OCI-LY3 (cell line): ENCODE data around the gene SASH1.

Experiments
- H2AFZ ChIP-seq: fragments of 200-600, 300-600 bp; shearing (Covaris generic); 2 replicates; pipeline ENCODE4 v1.6.0; 2014; ENCODE audit warnings: antibody characterized with exemption, low read depth, low read length
- H3K27ac ChIP-seq: fragments of 200-600, 300-600 bp; sonication (generic); 2 replicates; pipeline ENCODE4 v1.5.1; 2014; ENCODE audit warnings: mild to moderate bottlenecking, low read length, moderate library complexity, mixed read lengths
- H3K27me3 ChIP-seq: fragments of 200-600, 300-600 bp; sonication (generic); 2 replicates; pipeline ENCODE4 v1.6.1; 2014; ENCODE audit warnings: low read depth, low read length, mixed read lengths
- H3K36me3 ChIP-seq: fragments of 200-600, 300-600 bp; sonication (generic); replicated peaks from 2 replicates; pipeline ENCODE3; 2014; ENCODE audit warnings: low read depth, low read length, mixed read lengths
- H3K4me1 ChIP-seq: fragments of 300-600, 200-600 bp; sonication (generic); 2 replicates; pipeline ENCODE4 v1.6.1; 2014; ENCODE audit warnings: low read length, mixed read lengths
- H3K4me2 ChIP-seq: fragments of 200-600, 300-600 bp; sonication (generic); 2 replicates; pipeline ENCODE4 v1.6.1; 2014; ENCODE audit warnings: low read length, mixed read lengths
- H3K4me3 ChIP-seq: fragments of 300-600, 200-600 bp; sonication (generic); 2 replicates; pipeline ENCODE4 v1.5.1; 2014; ENCODE audit warnings: antibody characterized with exemption, mild to moderate bottlenecking, low read length, moderate library complexity
- H3K79me2 ChIP-seq: fragments of 300-600, 200-600 bp; shearing (Covaris generic); 2 replicates; pipeline ENCODE4 v1.6.1; 2014; ENCODE audit warnings: mild to moderate bottlenecking, low read length, mixed read lengths
- H3K9ac ChIP-seq: fragments of 300-600, 200-600 bp; shearing (Covaris generic); 2 replicates; pipeline ENCODE4 v1.6.0; 2014; ENCODE audit warnings: mild to moderate bottlenecking, low read length, moderate library complexity
- H3K9me3 ChIP-seq: fragments of 200-600, 300-600 bp; shearing (Covaris generic); 2 replicates; pipeline ENCODE4 v1.6.1; 2014; ENCODE audit warnings: low read length, mixed read lengths; ENCODE audit not compliant: insufficient read depth
- H4K20me1 ChIP-seq: fragments of 200-600, 300-600 bp; sonication (generic); 2 replicates; pipeline ENCODE4 v1.6.1; 2016; ENCODE audit warnings: low read length, mixed read lengths; ENCODE audit not compliant: insufficient read depth
- EZH2phosphoT487 ChIP-seq: fragments of 200-600 bp; shearing (Covaris generic); IDR thresholded peaks from 2 replicates; pipeline ENCODE4 v1.6.1; 2018; ENCODE audit warnings: antibody characterized with exemption, mixed run types, low read depth
- TF ChIP-seq, protein P1 (sequence below): fragments of 200-600, 300-600 bp; sonication (generic); IDR thresholded peaks from 2 replicates; pipeline ENCODE4 v1.5.1; 2014; ENCODE audit warnings: antibody characterized with exemption, low read length, low read depth

SASH1 gene

DNA sequence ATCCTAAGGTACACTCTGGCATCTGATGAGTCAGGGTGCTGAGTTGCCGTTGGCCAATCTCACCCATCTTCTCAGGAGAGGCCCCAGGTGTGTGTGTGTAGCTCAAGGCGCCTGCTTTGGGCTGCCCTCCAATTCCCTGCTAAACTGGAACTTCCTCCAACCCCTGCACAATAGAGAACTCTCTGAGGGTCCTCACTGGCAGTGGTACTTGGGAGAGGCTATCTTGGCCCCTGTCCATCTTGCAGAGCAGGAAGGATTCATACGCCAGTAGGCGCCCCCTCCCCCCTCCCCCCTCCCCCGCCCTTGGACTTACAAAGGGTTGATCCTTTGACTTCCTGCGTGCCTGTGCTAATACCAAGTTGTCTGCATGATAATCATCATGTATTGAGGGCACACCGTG lies 173.6 kb downstream of the SASH1 start:
- Histone ChIP-seq H3K4me3 (no peak overlapping the region), H3K27ac (no peak overlapping the region), H4K20me1 (peaks cover 6% of the 10 kb centered on the region; the same call in 1 of the 2 replicates), H3K4me2 (no peak overlapping the region), H3K9me3 (no peaks in the 10 kb centered on the region), H3K4me1 (peaks cover 29% of the 10 kb centered on the region), H3K79me2 (no peaks in the 10 kb centered on the region), H3K9ac (no peak overlapping the region), H3K36me3 (no peaks in the 10 kb centered on the region), H2AFZ (no peak overlapping the region), H3K27me3 (peaks cover 71% of the 10 kb centered on the region)
- no peak for TF ChIP-seq EZH2phosphoT487
- TF ChIP-seq, protein P1, sequence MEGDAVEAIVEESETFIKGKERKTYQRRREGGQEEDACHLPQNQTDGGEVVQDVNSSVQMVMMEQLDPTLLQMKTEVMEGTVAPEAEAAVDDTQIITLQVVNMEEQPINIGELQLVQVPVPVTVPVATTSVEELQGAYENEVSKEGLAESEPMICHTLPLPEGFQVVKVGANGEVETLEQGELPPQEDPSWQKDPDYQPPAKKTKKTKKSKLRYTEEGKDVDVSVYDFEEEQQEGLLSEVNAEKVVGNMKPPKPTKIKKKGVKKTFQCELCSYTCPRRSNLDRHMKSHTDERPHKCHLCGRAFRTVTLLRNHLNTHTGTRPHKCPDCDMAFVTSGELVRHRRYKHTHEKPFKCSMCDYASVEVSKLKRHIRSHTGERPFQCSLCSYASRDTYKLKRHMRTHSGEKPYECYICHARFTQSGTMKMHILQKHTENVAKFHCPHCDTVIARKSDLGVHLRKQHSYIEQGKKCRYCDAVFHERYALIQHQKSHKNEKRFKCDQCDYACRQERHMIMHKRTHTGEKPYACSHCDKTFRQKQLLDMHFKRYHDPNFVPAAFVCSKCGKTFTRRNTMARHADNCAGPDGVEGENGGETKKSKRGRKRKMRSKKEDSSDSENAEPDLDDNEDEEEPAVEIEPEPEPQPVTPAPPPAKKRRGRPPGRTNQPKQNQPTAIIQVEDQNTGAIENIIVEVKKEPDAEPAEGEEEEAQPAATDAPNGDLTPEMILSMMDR = no peak

DNA sequence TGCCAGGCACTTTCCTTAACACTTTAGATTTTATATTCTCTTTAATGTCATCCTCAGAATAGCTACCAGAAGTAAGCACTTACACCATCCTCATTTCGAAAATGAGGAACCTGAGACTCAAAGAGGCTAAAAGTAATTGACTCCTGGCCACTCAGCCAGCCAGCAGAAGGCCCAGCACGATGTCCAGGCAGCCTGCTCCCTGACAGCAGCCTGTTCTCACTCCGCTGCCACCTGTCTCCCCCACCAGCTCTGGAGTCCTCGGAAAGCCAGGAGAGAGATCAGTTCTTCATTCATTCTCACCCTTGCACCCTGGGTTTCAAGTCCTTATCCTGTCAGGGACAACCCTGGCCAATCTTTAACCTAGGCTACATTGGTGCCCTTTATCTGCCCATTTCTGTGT lies 174.0 kb downstream of the SASH1 start:
- Histone ChIP-seq H3K4me2 (no peak overlapping the region), H3K4me3 (no peak overlapping the region), H3K27me3 (peaks cover 69% of the 10 kb centered on the region), H3K4me1 (peaks cover 31% of the 10 kb centered on the region), H3K36me3 (no peaks in the 10 kb centered on the region), H3K9me3 (no peaks in the 10 kb centered on the region), H2AFZ (no peak overlapping the region), H3K9ac (no peak overlapping the region), H4K20me1 (peaks cover 6% of the 10 kb centered on the region; the same call in 1 of the 2 replicates), H3K79me2 (no peaks in the 10 kb centered on the region), H3K27ac (no peak overlapping the region)
- TF ChIP-seq, protein P1 = no peak
- TF ChIP-seq EZH2phosphoT487 = no peak

DNA sequence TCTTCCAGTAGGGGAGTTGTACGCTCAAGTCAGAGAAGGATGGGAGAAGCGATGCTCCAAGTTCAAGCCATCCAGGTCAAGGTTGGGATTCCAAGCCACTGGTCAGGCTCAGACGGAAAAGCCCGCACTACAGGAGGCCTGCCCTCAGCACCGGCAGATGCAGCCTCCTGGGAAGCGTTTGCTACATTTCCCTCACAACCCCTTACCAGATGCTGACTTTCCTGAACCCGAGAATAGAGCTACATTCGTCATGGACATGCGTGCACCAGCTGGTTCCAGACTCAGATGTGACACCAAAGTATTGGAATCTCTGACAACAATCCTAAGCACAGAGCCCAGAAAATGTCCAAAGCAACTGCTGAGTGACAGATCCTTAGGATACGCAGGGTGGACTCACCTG lies 174.8 kb downstream of the SASH1 start:
- Histone ChIP-seq H3K4me1 (peaks cover 31% of the 10 kb centered on the region), H3K9me3 (no peaks in the 10 kb centered on the region)

DNA sequence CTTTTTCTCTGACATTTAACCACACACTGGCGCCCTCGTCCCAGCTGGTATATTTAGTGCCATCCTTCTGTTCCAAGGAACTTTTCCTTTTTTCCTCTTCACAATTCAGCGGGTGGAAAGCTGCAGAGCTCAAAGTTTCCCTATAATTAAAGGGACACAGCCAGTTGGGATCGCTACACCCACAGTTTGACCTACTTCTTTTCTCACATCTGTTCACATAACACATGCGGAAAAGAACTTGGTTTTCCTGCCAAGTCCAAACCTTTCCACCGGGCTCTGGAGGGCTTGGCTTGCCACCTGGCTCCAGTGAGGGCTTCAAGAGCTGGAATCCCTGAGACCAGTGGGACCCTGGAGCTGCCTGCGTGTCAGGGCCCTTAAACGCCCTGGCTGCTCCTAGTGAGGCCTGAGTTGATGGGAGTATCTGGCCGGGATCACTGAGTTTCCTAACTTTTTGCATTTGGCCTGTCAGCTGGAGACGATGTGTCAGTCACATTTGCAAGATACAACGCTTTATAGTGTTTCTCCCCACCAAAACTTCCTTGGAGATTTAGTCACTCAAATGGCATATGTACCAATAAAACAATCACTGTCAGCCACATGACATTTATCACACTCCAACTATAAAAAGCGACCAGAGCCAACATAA lies 176.0 kb downstream of the SASH1 start:
- no peak overlapping the region for H3K4me3 ChIP-seq
- H3K4me1 ChIP-seq = peaks cover 31% of the 10 kb centered on the region
- H3K79me2 ChIP-seq = no peaks in the 10 kb centered on the region
- H2AFZ ChIP-seq = no peak overlapping the region
- no peak overlapping the region for H3K27ac ChIP-seq
- no peak overlapping the region for H3K9ac ChIP-seq
- peaks cover 56% of the 10 kb centered on the region for H3K27me3 ChIP-seq
- TF ChIP-seq, protein P1 = no peak
- no peak for TF ChIP-seq EZH2phosphoT487
- H4K20me1 ChIP-seq = peaks cover 6% of the 10 kb centered on the region; the same call in 1 of the 2 replicates
- H3K9me3 ChIP-seq = no peaks in the 10 kb centered on the region
- H3K4me2 ChIP-seq = no peak overlapping the region
- no peaks in the 10 kb centered on the region for H3K36me3 ChIP-seq

More for the DNA sequence above, 174.8 kb downstream of the SASH1 start:
- Histone ChIP-seq H3K9ac (no peak overlapping the region), H2AFZ (no peak overlapping the region), H3K27ac (no peak overlapping the region), H3K4me3 (no peak overlapping the region), H3K27me3 (peaks cover 68% of the 10 kb centered on the region), H3K36me3 (no peaks in the 10 kb centered on the region), H3K4me2 (no peak overlapping the region), H4K20me1 (peaks cover 6% of the 10 kb centered on the region; the same call in 1 of the 2 replicates), H3K79me2 (no peaks in the 10 kb centered on the region)
- no peak for TF ChIP-seq EZH2phosphoT487
- TF ChIP-seq, protein P1 = no peak
